ENCODE results near the gene CBLL2. TPM values are rescaled to one million over a fixed set of nuclear protein-coding genes. Genes with fewer than 3 reads are reported as not detected.

Gene CBLL2, protein sequence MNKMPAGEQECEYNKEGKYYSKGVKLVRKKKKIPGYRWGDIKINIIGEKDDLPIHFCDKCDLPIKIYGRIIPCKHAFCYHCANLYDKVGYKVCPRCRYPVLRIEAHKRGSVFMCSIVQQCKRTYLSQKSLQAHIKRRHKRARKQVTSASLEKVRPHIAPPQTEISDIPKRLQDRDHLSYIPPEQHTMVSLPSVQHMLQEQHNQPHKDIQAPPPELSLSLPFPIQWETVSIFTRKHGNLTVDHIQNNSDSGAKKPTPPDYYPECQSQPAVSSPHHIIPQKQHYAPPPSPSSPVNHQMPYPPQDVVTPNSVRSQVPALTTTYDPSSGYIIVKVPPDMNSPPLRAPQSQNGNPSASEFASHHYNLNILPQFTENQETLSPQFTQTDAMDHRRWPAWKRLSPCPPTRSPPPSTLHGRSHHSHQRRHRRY
- under 1 TPM in 1 of 2 donors, not detected in 1; 0.33 TPM for total RNA-seq

DNA sequence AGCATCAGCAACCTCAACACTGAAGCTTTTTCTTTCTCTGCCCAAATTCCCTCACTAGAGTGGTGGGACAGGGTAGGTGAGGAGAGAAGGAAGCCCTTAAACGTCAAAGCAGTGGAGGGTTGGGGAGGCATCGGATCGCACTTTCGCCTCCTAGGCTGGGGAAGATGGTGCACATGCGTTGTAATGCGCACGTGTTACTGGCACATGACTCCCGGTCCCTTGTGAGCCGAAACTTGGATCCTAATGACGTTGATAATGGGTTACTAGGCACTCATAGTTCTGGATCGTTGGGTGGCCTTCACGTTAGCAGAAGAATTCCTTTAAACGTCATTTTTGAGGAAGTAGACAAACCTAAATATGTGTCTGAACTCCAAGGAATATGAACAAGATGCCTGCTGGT lies at the start of gene CBLL2:
Gene CBLL2 (plus strand): TSS at position 301 of the 400 bp plus-strand sequence. CDS start 79 bp downstream, at position 380.
- H3K4me1 ChIP-seq, result no peaks in the 10 kb centered on the region
- no peaks in the 10 kb centered on the region for H3K27me3 ChIP-seq
- intact Hi-C loops (cut with DNase I), result no loop called here
- no peak within 1 kb of the TSS for H3K4me3 ChIP-seq
- TF ChIP-seq, protein P1, sequence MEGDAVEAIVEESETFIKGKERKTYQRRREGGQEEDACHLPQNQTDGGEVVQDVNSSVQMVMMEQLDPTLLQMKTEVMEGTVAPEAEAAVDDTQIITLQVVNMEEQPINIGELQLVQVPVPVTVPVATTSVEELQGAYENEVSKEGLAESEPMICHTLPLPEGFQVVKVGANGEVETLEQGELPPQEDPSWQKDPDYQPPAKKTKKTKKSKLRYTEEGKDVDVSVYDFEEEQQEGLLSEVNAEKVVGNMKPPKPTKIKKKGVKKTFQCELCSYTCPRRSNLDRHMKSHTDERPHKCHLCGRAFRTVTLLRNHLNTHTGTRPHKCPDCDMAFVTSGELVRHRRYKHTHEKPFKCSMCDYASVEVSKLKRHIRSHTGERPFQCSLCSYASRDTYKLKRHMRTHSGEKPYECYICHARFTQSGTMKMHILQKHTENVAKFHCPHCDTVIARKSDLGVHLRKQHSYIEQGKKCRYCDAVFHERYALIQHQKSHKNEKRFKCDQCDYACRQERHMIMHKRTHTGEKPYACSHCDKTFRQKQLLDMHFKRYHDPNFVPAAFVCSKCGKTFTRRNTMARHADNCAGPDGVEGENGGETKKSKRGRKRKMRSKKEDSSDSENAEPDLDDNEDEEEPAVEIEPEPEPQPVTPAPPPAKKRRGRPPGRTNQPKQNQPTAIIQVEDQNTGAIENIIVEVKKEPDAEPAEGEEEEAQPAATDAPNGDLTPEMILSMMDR (IDR thresholded peaks at IDR 0.05), result no peak
- TF ChIP-seq POLR2A (IDR thresholded peaks at IDR 0.05), result no peak
- H3K9me3 ChIP-seq, result no peaks in the 10 kb centered on the region
- no peak for DNase-seq
- no peaks in the 10 kb centered on the region for H3K36me3 ChIP-seq (replicated peaks in 1 of 2; ENCODE audit: insufficient read depth in 1 of 2, low read depth in 2 of 2)
- H3K27ac ChIP-seq, result no peak within 1 kb of the TSS
- no peak for ATAC-seq
- 66 to 74% methylated on average over 7 to 13 of the region's 13 CpGs for WGBS, 2 donors

DNA sequence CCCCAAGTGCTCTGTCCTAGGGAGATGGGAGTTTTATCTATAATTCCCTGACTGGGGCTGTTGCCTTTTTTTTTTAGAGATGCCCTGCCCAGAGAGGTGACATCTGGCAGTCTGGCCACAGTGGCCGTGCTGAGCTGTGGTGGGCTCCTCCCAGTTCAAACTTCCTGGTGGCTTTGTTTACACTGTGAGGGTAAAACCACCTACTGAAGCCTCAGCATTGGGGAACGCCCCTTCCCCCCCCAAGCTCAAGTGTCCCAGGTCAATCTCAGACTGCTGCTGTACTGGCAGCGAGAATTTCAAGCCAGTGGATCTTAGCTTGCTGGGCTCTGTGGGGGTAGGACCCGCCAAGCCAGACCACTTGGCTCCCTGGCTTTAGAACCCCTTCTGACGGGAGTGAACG lies 38.3 kb upstream of the CBLL2 start:
- no peak overlapping the region for H3K27ac ChIP-seq
- 74% methylated on average over 4 of the region's 6 CpGs; no CpG with 5 or more reads in 1 of the 2 donors for WGBS, 2 donors
- ATAC-seq (no peak), DNase-seq (no peak)
- no peak overlapping the region for H3K4me3 ChIP-seq
- H3K27me3 ChIP-seq, result no peaks in the 10 kb centered on the region
- H3K36me3 ChIP-seq (replicated peaks in 1 of 2; ENCODE audit: insufficient read depth in 1 of 2, low read depth in 2 of 2), result no peaks in the 10 kb centered on the region
- TF ChIP-seq, protein P1 (IDR thresholded peaks at IDR 0.05), result no peak
- no peak for TF ChIP-seq POLR2A (IDR thresholded peaks at IDR 0.05)
- no peaks in the 10 kb centered on the region for H3K4me1 ChIP-seq
- intact Hi-C loops (cut with DNase I), result no loop called here
- H3K9me3 ChIP-seq, result no peaks in the 10 kb centered on the region

DNA sequence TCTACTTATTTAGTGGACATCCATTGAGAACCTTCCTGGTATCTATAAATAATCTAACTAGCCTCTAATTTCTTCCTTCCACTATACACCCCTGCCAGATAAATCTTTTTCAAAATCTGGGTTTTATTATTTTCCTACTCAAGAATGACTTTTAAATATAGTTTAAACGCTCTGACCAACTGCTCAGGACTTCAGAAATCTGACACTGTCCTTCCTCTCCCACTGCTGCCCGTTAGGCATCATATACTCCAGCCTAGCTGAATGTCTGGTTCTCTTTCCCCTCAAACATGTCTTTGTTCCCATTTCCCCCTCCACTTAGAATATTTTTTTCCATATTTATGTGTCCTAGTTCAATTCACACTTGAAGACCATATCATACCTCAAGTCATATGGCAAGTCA lies 35.2 kb upstream of the CBLL2 start:
- no peak for ATAC-seq
- Histone ChIP-seq H3K9me3 (no peaks in the 10 kb centered on the region), H3K4me1 (no peaks in the 10 kb centered on the region), H3K4me3 (no peak overlapping the region), H3K36me3 (replicated peaks in 1 of 2; ENCODE audit: insufficient read depth in 1 of 2, low read depth in 2 of 2) (no peaks in the 10 kb centered on the region), H3K27me3 (no peaks in the 10 kb centered on the region), H3K27ac (no peak overlapping the region)
- DNase-seq, result no peak
- intact Hi-C loops (cut with DNase I), result no loop called here
- 61 to 62% methylated on average over 2 of the region's 2 CpGs for WGBS, 2 donors
- TF ChIP-seq, protein P1 (IDR thresholded peaks at IDR 0.05), result no peak
- no peak for TF ChIP-seq POLR2A (IDR thresholded peaks at IDR 0.05)

DNA sequence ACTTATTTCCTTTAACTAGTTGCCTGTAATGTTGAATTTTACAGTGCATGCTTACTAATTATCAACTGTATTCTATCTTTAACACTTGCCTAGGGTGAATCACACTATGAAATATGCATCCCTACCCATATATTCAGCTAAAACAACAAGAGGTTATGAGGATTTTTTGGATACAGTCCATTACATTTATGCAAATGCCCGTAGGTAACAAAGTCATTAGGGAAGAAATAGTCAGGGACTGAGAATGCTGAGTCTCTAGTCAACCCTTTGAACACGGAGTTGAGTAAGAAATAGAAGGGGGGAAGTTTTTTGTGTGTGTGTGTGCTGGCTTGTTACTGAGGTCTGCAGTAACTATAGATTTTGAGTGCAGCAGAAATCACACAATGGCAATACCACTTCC lies 26.1 kb upstream of the CBLL2 start:
- Histone ChIP-seq H3K4me1 (no peaks in the 10 kb centered on the region), H3K9me3 (no peaks in the 10 kb centered on the region), H3K4me3 (no peak overlapping the region), H3K27me3 (no peaks in the 10 kb centered on the region), H3K27ac (no peak overlapping the region), H3K36me3 (replicated peaks in 1 of 2; ENCODE audit: insufficient read depth in 1 of 2, low read depth in 2 of 2) (no peaks in the 10 kb centered on the region)
- WGBS, 2 donors, result 48 to 80% methylated on average over 2 of the region's 2 CpGs
- ATAC-seq (no peak), DNase-seq (no peak)
- no peak for TF ChIP-seq POLR2A (IDR thresholded peaks at IDR 0.05)
- TF ChIP-seq, protein P1 (IDR thresholded peaks at IDR 0.05), result no peak
- intact Hi-C loops (cut with DNase I), result no loop called here

DNA sequence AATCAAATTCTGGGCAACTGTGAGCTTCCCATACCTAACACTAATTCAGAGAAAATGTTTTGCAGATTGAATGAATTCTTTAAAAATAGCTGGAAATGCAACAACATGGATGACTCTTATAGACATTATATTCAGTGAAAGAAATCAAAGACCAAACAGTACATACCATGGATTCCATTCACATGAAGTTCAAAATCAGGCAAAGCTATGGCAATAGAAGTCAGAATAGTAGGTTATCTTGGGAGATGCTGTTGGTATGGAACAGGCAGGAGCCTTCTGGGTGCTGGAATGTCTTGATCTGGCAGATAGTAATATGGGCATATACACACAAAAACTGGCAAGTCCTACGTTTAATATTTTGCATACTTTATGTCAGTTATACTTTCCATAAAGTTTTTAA lies 25.5 kb upstream of the CBLL2 start:
- intact Hi-C loops (cut with DNase I), result no loop called here
- H3K27me3 ChIP-seq, result no peaks in the 10 kb centered on the region
- no peak overlapping the region for H3K4me3 ChIP-seq
- TF ChIP-seq, protein P1 (IDR thresholded peaks at IDR 0.05), result no peak
- TF ChIP-seq POLR2A (IDR thresholded peaks at IDR 0.05), result no peak
- H3K36me3 ChIP-seq (replicated peaks in 1 of 2; ENCODE audit: insufficient read depth in 1 of 2, low read depth in 2 of 2), result no peaks in the 10 kb centered on the region
- WGBS, 2 donors, result 27 to 29% methylated on average over 1 of the region's 1 CpG
- H3K4me1 ChIP-seq, result no peaks in the 10 kb centered on the region
- no peak overlapping the region for H3K27ac ChIP-seq
- ATAC-seq (no peak), DNase-seq (no peak)
- H3K9me3 ChIP-seq, result no peaks in the 10 kb centered on the region

All from body of pancreas (tissue), 4 donors.